Astrocyte of the cerebellum (primary cell): Measurements from ENCODE around the gene LRRC71.

Source experiments
- DNase-seq: peaks from one replicate; pipeline ENCODE4 v3.0.0-alpha.2; 2011; ENCODE audit warnings: low read depth
- H3K4me3 ChIP-seq: 2 replicates; pipeline ENCODE4 v1.5.1; 2011; ENCODE audit warnings: mild to moderate bottlenecking, low read depth, low read length, moderate library complexity
- in situ Hi-C: cut with HindIII; loops from 2 replicates; pipeline ENCODE4 v1.10.0; 2017; ENCODE audit warnings: low sequenced_read_pairs
- TF ChIP-seq, protein P1 (sequence below): IDR thresholded peaks from 2 replicates; pipeline ENCODE4 v1.5.1; 2012; ENCODE audit warnings: low read length, low read depth, moderate library complexity, mild to moderate bottlenecking; ENCODE audit errors: missing control alignments

Gene LRRC71

DNA sequence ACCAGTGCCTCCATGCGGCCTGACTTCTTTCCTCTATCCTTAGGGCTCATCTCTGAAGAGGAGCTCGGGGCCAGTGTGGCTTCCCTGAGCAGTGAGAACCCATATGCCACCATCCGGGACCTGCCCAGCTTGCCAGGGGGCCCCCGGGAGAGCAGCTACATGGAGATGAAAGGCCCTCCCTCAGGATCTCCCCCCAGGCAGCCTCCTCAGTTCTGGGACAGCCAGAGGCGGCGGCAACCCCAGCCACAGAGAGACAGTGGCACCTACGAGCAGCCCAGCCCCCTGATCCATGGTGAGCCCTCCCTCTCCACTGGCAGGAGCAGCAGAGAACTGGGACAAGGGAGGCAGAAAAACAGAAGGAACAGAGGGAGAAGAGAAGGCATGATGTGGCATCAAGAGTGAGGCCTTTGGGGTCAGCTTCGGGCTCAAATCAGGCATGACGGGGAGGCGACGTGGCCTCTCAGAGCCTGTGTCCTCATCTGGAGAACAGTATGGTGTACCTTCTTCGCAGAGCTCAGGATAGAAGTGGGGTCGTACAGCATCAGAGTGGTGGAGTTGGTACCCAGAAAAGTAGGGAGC lies 6.5 kb upstream of the LRRC71 start:
- TF ChIP-seq, protein P1, sequence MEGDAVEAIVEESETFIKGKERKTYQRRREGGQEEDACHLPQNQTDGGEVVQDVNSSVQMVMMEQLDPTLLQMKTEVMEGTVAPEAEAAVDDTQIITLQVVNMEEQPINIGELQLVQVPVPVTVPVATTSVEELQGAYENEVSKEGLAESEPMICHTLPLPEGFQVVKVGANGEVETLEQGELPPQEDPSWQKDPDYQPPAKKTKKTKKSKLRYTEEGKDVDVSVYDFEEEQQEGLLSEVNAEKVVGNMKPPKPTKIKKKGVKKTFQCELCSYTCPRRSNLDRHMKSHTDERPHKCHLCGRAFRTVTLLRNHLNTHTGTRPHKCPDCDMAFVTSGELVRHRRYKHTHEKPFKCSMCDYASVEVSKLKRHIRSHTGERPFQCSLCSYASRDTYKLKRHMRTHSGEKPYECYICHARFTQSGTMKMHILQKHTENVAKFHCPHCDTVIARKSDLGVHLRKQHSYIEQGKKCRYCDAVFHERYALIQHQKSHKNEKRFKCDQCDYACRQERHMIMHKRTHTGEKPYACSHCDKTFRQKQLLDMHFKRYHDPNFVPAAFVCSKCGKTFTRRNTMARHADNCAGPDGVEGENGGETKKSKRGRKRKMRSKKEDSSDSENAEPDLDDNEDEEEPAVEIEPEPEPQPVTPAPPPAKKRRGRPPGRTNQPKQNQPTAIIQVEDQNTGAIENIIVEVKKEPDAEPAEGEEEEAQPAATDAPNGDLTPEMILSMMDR = no peak
- in situ Hi-C loops = no loop called here
- DNase-seq = no peak
- H3K4me3 ChIP-seq = no peak overlapping the region

DNA sequence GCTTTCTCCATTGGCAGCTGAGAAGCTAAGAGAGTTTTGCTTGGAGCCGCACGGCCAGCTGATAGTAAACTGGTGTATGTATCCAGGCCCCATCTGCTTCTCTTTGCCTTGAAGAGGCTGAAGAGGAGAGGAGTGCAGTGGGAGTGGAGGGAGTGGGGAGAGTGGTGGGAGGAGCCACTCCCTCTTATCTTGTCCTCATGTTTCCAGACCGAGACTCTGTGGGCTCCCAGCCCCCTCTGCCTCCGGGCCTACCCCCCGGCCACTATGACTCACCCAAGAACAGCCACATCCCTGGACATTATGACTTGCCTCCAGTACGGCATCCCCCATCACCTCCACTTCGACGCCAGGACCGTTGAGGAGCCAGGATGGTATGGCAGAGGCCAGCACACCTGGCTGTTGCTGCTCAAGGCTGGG lies 6.0 kb upstream of the LRRC71 start:
- no peak overlapping the region for H3K4me3 ChIP-seq
- TF ChIP-seq, protein P1 = no peak
- no peak for DNase-seq
- in situ Hi-C loops = no loop called here

DNA sequence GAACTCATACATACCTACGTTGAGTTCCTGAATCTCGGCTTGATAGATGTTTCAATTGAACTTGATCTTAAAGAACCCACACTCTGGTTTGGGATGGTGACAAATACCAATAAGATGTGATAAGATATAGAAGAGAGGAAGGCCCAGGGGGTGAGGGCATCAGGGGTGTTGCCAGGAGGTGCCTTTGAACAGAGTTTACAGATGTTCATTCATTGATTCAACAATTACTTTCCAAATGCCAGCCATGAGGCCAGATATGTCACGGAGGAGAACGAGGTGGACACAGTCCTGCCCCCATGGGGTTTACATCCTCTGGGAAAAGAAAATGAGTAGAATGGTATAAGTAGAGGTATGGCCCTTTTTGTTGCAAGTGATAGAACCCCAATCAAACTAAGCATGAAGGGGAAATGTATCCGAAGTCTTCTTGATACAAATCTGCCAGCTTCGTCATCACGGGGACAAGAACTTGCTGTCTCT lies 659 bp downstream of the LRRC71 start:
- in situ Hi-C loops = no loop called here
- H3K4me3 ChIP-seq = no peak overlapping the region

DNA sequence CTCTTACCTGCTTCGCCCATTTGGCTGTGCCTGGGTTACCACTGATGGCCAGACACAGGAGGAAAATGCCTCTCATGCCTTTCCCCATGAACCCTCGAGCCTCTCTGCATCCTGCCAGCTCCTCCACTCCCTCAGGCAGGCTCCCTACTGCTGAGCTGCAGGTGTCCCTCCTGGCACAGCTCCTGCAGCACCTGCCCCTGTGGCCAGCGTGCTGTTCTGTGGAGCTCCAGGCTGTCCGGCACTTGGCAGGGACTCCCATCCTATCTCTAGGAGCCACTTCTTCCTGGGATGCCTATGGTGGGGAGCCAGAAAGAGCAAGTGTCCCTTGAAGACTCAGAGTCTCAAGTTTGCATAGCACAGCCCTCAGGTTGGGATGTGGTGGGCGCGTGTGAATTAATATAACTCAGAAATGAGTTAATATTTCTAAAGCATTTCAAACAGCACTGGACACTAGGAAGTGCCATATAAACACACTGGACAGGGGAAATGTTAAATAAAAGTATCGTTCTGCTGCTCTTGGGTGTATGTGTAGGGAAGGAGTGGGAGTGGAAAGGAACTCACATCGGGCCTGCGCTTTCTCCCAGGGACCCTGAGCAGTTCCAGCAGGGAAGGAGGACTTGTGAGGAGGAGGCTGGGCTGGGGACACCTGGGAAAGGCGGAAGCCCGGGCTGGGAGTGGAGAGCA lies 2.7 kb downstream of the LRRC71 start:
- DNase-seq = no peak
- no peak overlapping the region for H3K4me3 ChIP-seq
- in situ Hi-C loops = no loop called here

More for the DNA sequence above, 659 bp downstream of the LRRC71 start:
- DNase-seq = no peak
- TF ChIP-seq, protein P1 = no peak

DNA sequence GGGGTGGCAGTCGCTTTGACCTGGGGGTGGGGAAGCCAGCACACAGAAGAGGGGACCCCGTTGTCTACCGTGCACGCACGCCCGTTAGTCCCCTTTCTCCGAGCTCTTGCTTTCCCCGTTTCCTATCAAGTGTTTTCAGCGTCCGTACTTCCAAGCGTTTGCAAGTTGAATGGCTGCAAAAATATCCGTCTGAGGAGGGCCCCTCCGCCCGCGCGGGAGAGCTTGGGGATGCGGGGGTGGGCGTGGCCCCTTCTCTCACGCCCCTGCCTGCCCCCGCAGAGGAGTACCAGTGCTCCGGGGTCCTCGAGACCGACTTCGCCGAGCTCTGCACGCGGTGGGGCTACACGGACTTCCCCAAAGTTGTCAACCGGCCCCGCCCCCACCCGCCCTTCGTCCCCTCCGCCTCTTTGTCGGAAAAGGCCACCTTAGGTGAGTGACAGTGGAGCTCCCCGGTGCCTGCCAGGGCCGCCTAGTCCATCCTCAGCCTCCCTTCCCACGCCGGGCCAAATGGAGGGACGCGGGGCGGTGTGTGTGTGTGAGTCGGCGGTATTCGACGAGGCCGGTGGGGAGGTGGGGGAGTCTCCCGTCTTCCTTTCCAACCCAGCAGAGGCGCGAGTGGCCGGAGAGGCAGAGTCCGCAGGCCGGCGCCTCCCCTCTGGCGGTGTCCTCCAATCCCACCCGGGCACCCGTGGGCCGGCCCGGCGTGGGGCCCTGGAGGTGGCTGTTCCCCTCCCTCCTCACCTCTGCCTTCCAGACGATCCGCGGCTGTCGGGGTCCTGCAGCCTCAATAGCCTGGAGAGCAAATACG lies 3.4 kb downstream of the LRRC71 start:
- TF ChIP-seq, protein P1 = no peak
- DNase-seq = no peak
- in situ Hi-C loops = no loop called here
- no peak overlapping the region for H3K4me3 ChIP-seq

More for the DNA sequence above, 2.7 kb downstream of the LRRC71 start:
- TF ChIP-seq, protein P1 = no peak

DNA sequence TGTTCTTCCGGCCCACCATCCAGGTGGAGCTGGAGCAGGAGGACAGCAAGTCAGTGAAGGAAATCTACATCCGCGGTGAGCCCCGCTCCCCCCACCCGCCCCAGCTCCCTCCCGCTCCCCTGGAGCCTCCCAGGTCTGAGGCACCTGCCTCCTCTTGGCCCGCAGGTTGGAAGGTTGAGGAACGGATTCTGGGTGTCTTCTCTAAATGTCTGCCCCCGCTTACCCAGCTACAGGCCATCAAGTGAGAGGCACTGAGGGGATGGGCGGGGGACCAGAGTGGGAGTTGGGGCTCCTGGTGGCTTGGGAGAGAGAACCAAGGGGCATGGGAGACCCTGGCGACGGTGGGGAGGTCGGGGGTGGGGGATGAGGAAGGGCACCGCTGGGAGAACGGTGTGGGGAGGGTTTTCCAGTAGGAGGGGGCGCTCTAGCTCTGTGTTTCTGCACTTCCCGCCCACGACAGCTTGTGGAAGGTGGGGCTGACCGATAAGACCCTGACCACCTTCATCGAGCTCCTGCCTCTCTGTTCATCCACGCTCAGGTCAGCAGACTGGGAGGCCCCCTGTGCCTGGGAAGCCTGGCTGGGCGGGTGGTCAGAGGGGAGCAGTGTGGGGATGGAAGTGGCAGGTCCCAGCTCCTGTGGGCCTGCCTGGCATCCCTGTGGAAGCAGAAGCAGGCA lies 4.2 kb downstream of the LRRC71 start:
- in situ Hi-C loops = no loop called here
- TF ChIP-seq, protein P1 = no peak
- H3K4me3 ChIP-seq = no peak overlapping the region
- no peak for DNase-seq
